GM21737 (cell line): Measurements from ENCODE around the gene SLC35F2.

Experiments
- ATAC-seq: cut with Tn5 transposase; IDR thresholded peaks from one replicate; pipeline ENCODE4 v1.9.1; 2021; ENCODE audit warnings: mild to moderate bottlenecking, moderate library complexity; ENCODE audit not compliant: unreplicated experiment

SLC35F2 gene

DNA sequence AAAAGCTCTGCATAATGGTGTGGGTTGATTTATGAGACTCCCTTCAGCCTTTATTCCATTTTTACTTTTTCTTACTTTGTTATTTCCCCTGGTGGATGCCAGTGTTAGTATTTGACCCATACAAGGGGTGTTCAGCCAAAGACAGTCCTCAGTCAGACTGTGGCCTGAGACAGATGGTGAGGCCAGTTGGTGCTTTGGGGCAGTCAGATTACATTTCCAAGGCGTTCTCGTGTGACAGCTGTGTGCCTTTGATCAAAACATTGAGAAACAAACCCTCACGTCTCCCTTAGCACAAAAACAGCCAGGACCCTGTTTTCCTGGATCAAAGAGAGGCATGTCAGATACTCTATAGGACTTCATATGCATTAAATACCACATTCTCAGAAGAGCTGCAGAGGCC is 115.4 kb downstream of the SLC35F2 start:
- no peak for ATAC-seq

DNA sequence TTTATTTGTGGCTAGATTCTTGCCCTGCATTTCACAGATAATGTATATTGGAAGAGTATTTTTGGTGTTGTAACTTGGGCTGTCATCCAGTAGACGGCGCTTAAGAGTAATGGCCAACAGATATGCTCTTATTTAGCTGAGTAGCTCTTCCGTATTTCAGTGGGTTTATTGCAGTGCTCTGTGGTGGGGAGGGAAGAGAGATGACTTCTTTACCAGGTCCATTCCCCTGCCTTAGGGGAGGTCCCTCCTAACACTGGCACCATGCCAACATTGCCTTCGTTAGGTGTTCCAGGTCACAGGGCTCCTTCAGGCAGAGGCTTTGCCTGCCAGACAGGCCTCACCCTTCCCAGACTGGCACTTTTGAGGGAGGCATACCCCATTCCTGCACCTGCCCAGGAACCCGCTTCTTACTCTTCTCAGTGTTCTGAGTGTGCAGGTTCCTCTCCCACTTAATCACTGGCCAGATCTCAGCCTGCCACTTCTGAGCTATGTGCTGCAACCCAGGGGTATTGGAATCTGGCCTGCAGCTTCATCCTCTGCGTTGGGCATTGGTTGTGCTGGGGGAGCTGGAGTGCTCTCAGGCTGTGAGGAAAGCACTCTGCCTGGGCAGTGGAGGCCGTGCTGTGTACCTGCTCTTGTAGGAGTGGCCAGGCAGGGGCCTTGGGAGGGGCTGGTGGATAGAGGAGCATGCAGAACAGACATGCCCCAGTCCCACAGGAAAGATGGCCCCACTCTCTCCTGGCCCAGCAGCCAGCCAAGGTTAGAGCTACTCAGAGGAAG is 117.4 kb downstream of the SLC35F2 start:
- peak; percentile 72 for ATAC-seq
